Naive thymus-derived CD4-positive, alpha-beta T cell (primary cell): ENCODE measurements around the gene CDK17. TPM values are rescaled to one million over a fixed set of nuclear protein-coding genes. Genes with fewer than 3 reads are reported as not detected.
"Not testable (repeated sequence)": the region's sequence is repeated elsewhere in the genome, so short reads cannot be mapped to it uniquely, and the experiment has no call there.

Experiments
- ATAC-seq: fragments of 150-1000 bp; cut with Tn5 transposase; 2 replicates; pipeline ENCODE4 v1.10.0; 2021; ENCODE audit warnings: mild to moderate bottlenecking, moderate library complexity
- CTCF ChIA-PET: fragments of 350-600 bp; sonication (Branson Sonifier 250); formaldehyde crosslinking; loops from one replicate; lab custom pipeline; 2021; ENCODE audit warnings: antibody characterized with exemption; lab: Charles Lee
- POLR2A ChIA-PET: fragments of 350-600 bp; sonication (Branson Sonifier 250); formaldehyde crosslinking; loops from one replicate; lab custom pipeline; 2021; ENCODE audit warnings: antibody characterized with exemption, inconsistent platforms; lab: Charles Lee
- DNase-seq, 9 donors: peaks; one replicate each; pipeline versions ENCODE4 v3.0.0 to v3.0.0-alpha.2; 2020 to 2022; ENCODE audit warnings: mixed read lengths in 1 of 9
- H3K27ac ChIP-seq: one replicate; pipeline ENCODE4 v1.7.0; 2013; ENCODE audit warnings: mild to moderate bottlenecking, low read depth, low read length, moderate library complexity
- H3K27me3 ChIP-seq, 2 donors: one replicate each; pipeline ENCODE4 v1.7.0; 2013; ENCODE audit warnings: low read length in 2 of 2, mild to moderate bottlenecking in 2 of 2, moderate library complexity in 2 of 2; ENCODE audit not compliant: control insufficient read depth in 2 of 2, insufficient read depth in 2 of 2
- H3K36me3 ChIP-seq, 3 experiments: 1 replicate in 2 of 3; 2 replicates in 1 of 3; pipeline ENCODE4 v1.7.0; 2013; ENCODE audit warnings: low read length in 3 of 3, mild to moderate bottlenecking in 3 of 3, moderate library complexity in 1 of 3; ENCODE audit not compliant: insufficient read depth in 3 of 3, control insufficient read depth in 2 of 3
- H3K4me1 ChIP-seq, 2 donors: one replicate each; pipeline ENCODE4 v1.7.0; 2013; ENCODE audit warnings: low read length in 2 of 2, mild to moderate bottlenecking in 2 of 2, moderate library complexity in 1 of 2; ENCODE audit not compliant: control insufficient read depth in 2 of 2, insufficient read depth in 2 of 2
- H3K4me3 ChIP-seq: 2 replicates; pipeline ENCODE4 v1.7.0; 2013; ENCODE audit warnings: mild to moderate bottlenecking, low read length
- H3K9me3 ChIP-seq, 3 experiments: 1 replicate in 2 of 3; 2 replicates in 1 of 3; pipeline ENCODE4 v1.7.0; 2013; ENCODE audit warnings: low read length in 3 of 3; ENCODE audit not compliant: control insufficient read depth in 2 of 3
- H3K27ac Mint-ChIP-seq, 9 donors: one replicate each; pipeline ENCODE4 v1.8.0; 2020 to 2022; ENCODE audit warnings: mixed read lengths in 9 of 9, mild to moderate bottlenecking in 8 of 9, moderate library complexity in 5 of 9, inconsistent platforms in 2 of 9
- H3K27me3 Mint-ChIP-seq, 5 donors: one replicate each; pipeline ENCODE4 v1.8.0; 2021 to 2022; ENCODE audit warnings: mixed read lengths in 5 of 5, mild to moderate bottlenecking in 1 of 5
- H3K36me3 Mint-ChIP-seq, 5 donors: one replicate each; pipeline ENCODE4 v1.8.0; 2020 to 2022; ENCODE audit warnings: mixed read lengths in 5 of 5, mild to moderate bottlenecking in 3 of 5, inconsistent platforms in 1 of 5
- H3K4me1 Mint-ChIP-seq, 7 donors: one replicate each; pipeline ENCODE4 v1.8.0; 2020 to 2022; ENCODE audit warnings: mixed read lengths in 7 of 7, mild to moderate bottlenecking in 3 of 7, inconsistent platforms in 1 of 7
- H3K4me3 Mint-ChIP-seq, 10 donors: one replicate each; pipeline ENCODE4 v1.8.0; 2020 to 2022; ENCODE audit warnings: mild to moderate bottlenecking in 10 of 10, mixed read lengths in 10 of 10, moderate library complexity in 6 of 10, inconsistent platforms in 2 of 10
- H3K9me3 Mint-ChIP-seq, 11 donors: one replicate each; pipeline ENCODE4 v1.8.0; 2020 to 2022; ENCODE audit warnings: mixed read lengths in 11 of 11, mild to moderate bottlenecking in 4 of 11, inconsistent platforms in 1 of 11, moderate library complexity in 1 of 11
- intact Hi-C, 2 donors: fragments of 100-400 bp; cut with micrococcal nuclease; formaldehyde crosslinking; loops; one replicate each; pipeline ENCODE4 v1.15.1; 2023
- polyA plus RNA-seq, 2 donors: library from polyadenylated mRNA; unstranded; fragments of 300-500 nt; fragmentation: Illumina TruSeq; gene quantifications; one replicate each; pipeline ENCODE4 v1.2.3, GENCODE V29; 2021
- total RNA-seq, 6 experiments: library from RNA in 5 of 6; stranded (reverse) in 5 of 6; gene quantifications; 1 replicate in 5 of 6; 2 replicates in 1 of 6; pipeline ENCODE4 v1.2.3 and lab custom pipeline; 2021 to 2026

The CDK17 gene
- total and polyA plus RNA-seq, 7 experiments from 2014 or later = 30.0 to 112 (median 67.0) TPM

- ATAC-seq = no peak
- Mint-ChIP-seq H3K9me3 (peaks cover 0 to 6% (median 0%) of the 10 kb centered on the region in 11 donors), H3K36me3 (no peaks in the 10 kb centered on the region), H3K27ac (peak overlapping the region in 2 of 9 donors; percentile 45 to 59), H3K4me1 (peaks cover 4 to 29% (median 11%) of the 10 kb centered on the region in 7 donors), H3K4me3 (no peak overlapping the region), H3K27me3 (peaks cover 0 to 2% (median 0%) of the 10 kb centered on the region in 5 donors)
- H3K4me1 ChIP-seq = peaks cover 7 to 9% of the 10 kb centered on the region in 2 donors
- ChIA-PET CTCF (interaction anchor here (0.6 to 2.1 kb wide), 2 partner anchors 109 to 125 kb away, joined by 3 to 4 read pairs; no protein-coding TSS in a partner anchor), POLR2A (interaction anchor here (0.8 to 1.3 kb wide), 4 partner anchors 12 to 98 kb away, joined by 3 read pairs; partner anchors contain the start of gene CFAP54)
- DNase-seq = no peak
- H3K36me3 ChIP-seq = peaks cover 0 to 3% (median 0%) of the 10 kb centered on the region in 3 experiments
- H3K9me3 ChIP-seq = no peaks in the 10 kb centered on the region
- H3K4me3 ChIP-seq = no peak overlapping the region
- intact Hi-C loops = loop anchor here in 1 of 2 donors (5.0 kb wide), 1 partner anchor 98 kb away; no protein-coding TSS in a partner anchor
- no peak overlapping the region for H3K27ac ChIP-seq
- H3K27me3 ChIP-seq = no peaks in the 10 kb centered on the region
These were observed 4.5 kb upstream of the CDK17 start for GRCh38 chr12:96404696-96405095.

GRCh38 chr12:96403870-96404269 is 3.6 kb upstream of the CDK17 start:
- no peak for ATAC-seq
- H3K4me3 ChIP-seq = no peak overlapping the region
- POLR2A ChIA-PET = interaction anchor here (0.8 to 1.3 kb wide), 3 partner anchors 13 to 99 kb away, joined by 3 read pairs; no protein-coding TSS in a partner anchor
- CTCF ChIA-PET = interaction anchor here (1.1 to 6.5 kb wide), 4 partner anchors 9 to 342 kb away, joined by 3 to 50 read pairs (median 4); no protein-coding TSS in a partner anchor
- H3K9me3 Mint-ChIP-seq = peaks cover 0 to 6% (median 0%) of the 10 kb centered on the region in 11 donors
- peaks cover 6 to 28% (median 11%) of the 10 kb centered on the region in 7 donors for H3K4me1 Mint-ChIP-seq
- H3K4me3 Mint-ChIP-seq = no peak overlapping the region
- no peak overlapping the region for H3K27ac ChIP-seq
- DNase-seq = no peak
- no peaks in the 10 kb centered on the region for H3K9me3 ChIP-seq
- H3K27me3 ChIP-seq = no peaks in the 10 kb centered on the region
- no peaks in the 10 kb centered on the region for H3K27me3 Mint-ChIP-seq
- H3K36me3 Mint-ChIP-seq = no peaks in the 10 kb centered on the region
- peaks cover 0 to 11% (median 0%) of the 10 kb centered on the region in 3 experiments for H3K36me3 ChIP-seq
- peak overlapping the region in 1 of 9 donors; percentile 45 for H3K27ac Mint-ChIP-seq
- intact Hi-C loops = loop anchor here in 1 of 2 donors (5.0 kb wide), 1 partner anchor 98 kb away; no protein-coding TSS in a partner anchor
- peaks cover 7 to 9% of the 10 kb centered on the region in 2 donors for H3K4me1 ChIP-seq

- not testable (repeated sequence) for H3K36me3 Mint-ChIP-seq, H3K4me3 Mint-ChIP-seq, H3K4me1 ChIP-seq, ATAC-seq, H3K27ac Mint-ChIP-seq, H3K27me3 ChIP-seq, H3K9me3 ChIP-seq, H3K27me3 Mint-ChIP-seq, H3K9me3 Mint-ChIP-seq, DNase-seq, H3K27ac ChIP-seq, H3K4me3 ChIP-seq
- H3K4me1 Mint-ChIP-seq = peaks cover 13 to 30% (median 20%) of the 10 kb centered on the region in 7 donors
- intact Hi-C loops = loop anchor here in 1 of 2 donors (5.0 kb wide), 1 partner anchor 100 kb away; no protein-coding TSS in a partner anchor
- ChIA-PET CTCF (interaction anchor here (1.1 to 6.5 kb wide), 4 partner anchors 10 to 115 kb away, joined by 3 to 50 read pairs (median 4); no protein-coding TSS in a partner anchor), POLR2A (interaction anchor here (0.6 to 1.2 kb wide), 2 partner anchors 14 to 60 kb away, joined by 5 to 6 read pairs; no protein-coding TSS in a partner anchor)
- peaks cover 0 to 11% (median 0%) of the 10 kb centered on the region in 3 experiments for H3K36me3 ChIP-seq
These were observed 2.3 kb upstream of the CDK17 start for GRCh38 chr12:96402522-96402921.

GRCh38 chr12:96402061-96402460 is 1.8 kb upstream of the CDK17 start:
- peaks cover 0 to 11% (median 0%) of the 10 kb centered on the region in 3 experiments for H3K36me3 ChIP-seq
- Mint-ChIP-seq H3K27ac (peak overlapping the region in 6 of 9 donors; percentile 9 to 98 (median 96)), H3K36me3 (no peaks in the 10 kb centered on the region), H3K27me3 (no peaks in the 10 kb centered on the region), H3K4me1 (peaks cover 17 to 33% (median 25%) of the 10 kb centered on the region in 7 donors), H3K4me3 (peak overlapping the region in 2 of 10 donors; percentile 20 to 94), H3K9me3 (peaks cover 0 to 6% (median 0%) of the 10 kb centered on the region in 11 donors)
- H3K4me1 ChIP-seq = peaks cover 9 to 12% of the 10 kb centered on the region in 2 donors
- H3K27ac ChIP-seq = no peak overlapping the region
- no peak for DNase-seq
- H3K27me3 ChIP-seq = no peaks in the 10 kb centered on the region
- ChIA-PET CTCF (interaction anchor here (1.1 to 6.5 kb wide), 6 partner anchors 87 to 191 kb away, joined by 3 to 50 read pairs (median 6); partner anchors contain the start of gene CFAP54), POLR2A (interaction anchor here (0.6 to 1.2 kb wide), 3 partner anchors 14 to 61 kb away, joined by 4 to 6 read pairs (median 5); no protein-coding TSS in a partner anchor)
- H3K4me3 ChIP-seq = no peak overlapping the region
- H3K9me3 ChIP-seq = no peaks in the 10 kb centered on the region
- ATAC-seq = no peak
- intact Hi-C loops = loop anchor here in 1 of 2 donors (5.0 kb wide), 1 partner anchor 100 kb away; no protein-coding TSS in a partner anchor

- peaks cover 23 to 39% (median 33%) of the 10 kb centered on the region in 7 donors for H3K4me1 Mint-ChIP-seq
- Histone ChIP-seq H3K27me3 (no peaks in the 10 kb centered on the region), H3K27ac (peak overlapping the region; percentile 81), H3K4me1 (peaks cover 10 to 17% of the 10 kb centered on the region in 2 donors), H3K9me3 (no peaks in the 10 kb centered on the region), H3K4me3 (peak overlapping the region; percentile 82), H3K36me3 (peaks cover 0 to 11% (median 0%) of the 10 kb centered on the region in 3 experiments)
- H3K27me3 Mint-ChIP-seq = no peaks in the 10 kb centered on the region
- intact Hi-C loops = loop anchor here (1.0 to 5.0 kb wide), 18 partner anchors 20 to 506 kb away; partner anchors contain the start of genes AMDHD1 (in 2 of the 2), CCDC38 (in 2 of the 2), CFAP54 (in 2 of the 2) and LTA4H (in 2 of the 2)
- POLR2A ChIA-PET = interaction anchor here (0.6 to 5.5 kb wide), 21 partner anchors 13 to 506 kb away, joined by 3 to 89 read pairs (median 5); partner anchors contain the start of gene NEDD1
- no peaks in the 10 kb centered on the region for H3K36me3 Mint-ChIP-seq
- peak overlapping the region; percentile 88 to 98 (median 95) for H3K4me3 Mint-ChIP-seq
- DNase-seq (peak; percentile 16 to 88 (median 82)), ATAC-seq (peak; percentile 36)
- H3K27ac Mint-ChIP-seq = peak overlapping the region; percentile 90 to 98 (median 96)
- CTCF ChIA-PET = interaction anchor here (0.6 to 6.5 kb wide), 30 partner anchors 9 to 548 kb away, joined by 3 to 50 read pairs (median 4); partner anchors contain the start of genes CFAP54 and LTA4H
- peaks cover 0 to 6% (median 0%) of the 10 kb centered on the region in 11 donors for H3K9me3 Mint-ChIP-seq
These were observed 1.0 kb upstream of the CDK17 start for GRCh38 chr12:96401076-96401871.
